ENCODE data around the gene C1QTNF1.

DNA sequence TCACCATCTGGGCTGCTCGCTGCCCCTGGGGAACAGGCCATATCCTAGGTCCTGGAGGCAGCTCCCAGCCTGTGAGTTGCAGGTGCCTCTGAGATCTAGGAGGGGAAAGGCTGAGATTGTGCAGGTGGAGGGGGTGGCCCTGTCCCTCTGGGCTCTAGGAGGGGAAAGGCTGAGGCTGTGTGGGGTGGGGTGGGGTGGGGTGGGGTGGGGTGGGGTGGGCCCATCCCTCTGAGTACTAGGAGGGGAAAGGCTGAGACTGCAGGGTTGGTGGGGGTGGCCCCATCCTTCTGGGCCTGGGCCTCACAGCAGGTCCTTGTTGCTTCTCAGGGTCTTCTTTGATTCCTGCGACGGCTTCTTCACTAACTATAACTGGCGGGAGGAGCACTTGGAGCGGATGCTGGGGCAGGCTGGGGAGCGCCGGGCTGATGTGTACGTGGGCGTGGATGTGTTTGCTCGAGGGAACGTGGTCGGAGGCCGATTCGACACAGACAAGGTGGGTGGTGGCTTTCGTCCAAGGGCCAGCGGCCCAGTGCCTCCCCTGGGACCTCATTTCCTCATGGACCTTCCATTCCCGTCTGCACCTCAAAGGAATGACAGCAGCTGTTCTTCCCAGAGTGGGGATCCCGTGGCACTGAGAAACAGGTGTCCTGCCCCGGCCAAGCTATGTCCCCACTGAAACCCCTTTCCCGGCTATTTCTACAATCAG is 57.8 kb downstream of the C1QTNF1 start:
- no peak for TF ChIP-seq SUZ12 (IDR thresholded peaks at IDR 0.05; ENCODE audit: extremely low read depth, insufficient read depth, insufficient read length)
- no peak for TF ChIP-seq ZNF274 (IDR thresholded peaks at IDR 0.05; ENCODE audit: low read depth, low read length)
- no peak for TF ChIP-seq YY1 (IDR thresholded peaks at IDR 0.05; ENCODE audit: insufficient read depth, insufficient read length)

Measured in NT2/D1 (cell line).